HG02840 (cell line): ENCODE measurements around the gene NCS1.

Source experiments
- ATAC-seq: cut with Tn5 transposase; IDR thresholded peaks from one replicate; pipeline ENCODE4 v1.9.1; 2021; ENCODE audit warnings: mild to moderate bottlenecking, moderate library complexity, moderate number of reproducible peaks; ENCODE audit not compliant: unreplicated experiment, low FRiP score

NCS1 gene

DNA sequence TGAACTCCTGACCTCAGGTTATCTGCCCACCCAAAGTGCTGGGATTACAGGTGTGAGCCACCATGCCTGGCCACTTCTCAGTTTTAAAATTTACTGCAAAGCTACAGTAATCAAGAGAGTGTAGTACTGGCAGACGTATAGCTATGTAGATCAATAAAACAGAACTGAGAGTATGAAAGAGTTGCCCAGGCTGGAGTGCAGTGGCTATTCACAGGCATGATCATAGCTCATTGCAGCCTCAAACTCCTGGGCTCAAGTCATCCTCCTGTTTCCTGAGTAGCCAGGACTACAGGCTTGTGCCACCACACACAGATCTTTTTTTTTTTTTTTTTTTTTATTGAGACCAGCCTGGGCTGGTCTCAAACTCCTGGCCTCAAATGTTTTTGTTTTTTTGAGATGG is 26.5 kb upstream of the NCS1 start:
- no peak for ATAC-seq

DNA sequence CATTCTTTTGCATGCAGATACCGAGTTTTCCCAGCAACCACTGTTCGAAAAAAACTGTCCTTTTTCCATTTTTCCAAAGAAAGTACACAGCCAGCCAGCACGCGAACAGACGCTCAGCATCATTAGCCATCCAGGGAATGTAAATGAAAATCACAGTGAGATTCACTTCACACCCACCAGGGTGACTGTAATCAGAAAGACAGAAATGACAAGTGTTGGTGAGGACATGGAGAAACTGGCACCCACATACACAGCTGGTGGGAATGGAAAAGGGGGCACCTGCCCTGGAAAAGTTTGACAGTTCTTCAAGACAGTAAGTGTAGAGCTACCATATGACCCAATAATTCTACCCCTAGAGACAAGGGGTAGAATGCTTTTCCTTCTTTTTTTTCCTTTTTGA is 25.0 kb upstream of the NCS1 start:
- ATAC-seq = no peak

DNA sequence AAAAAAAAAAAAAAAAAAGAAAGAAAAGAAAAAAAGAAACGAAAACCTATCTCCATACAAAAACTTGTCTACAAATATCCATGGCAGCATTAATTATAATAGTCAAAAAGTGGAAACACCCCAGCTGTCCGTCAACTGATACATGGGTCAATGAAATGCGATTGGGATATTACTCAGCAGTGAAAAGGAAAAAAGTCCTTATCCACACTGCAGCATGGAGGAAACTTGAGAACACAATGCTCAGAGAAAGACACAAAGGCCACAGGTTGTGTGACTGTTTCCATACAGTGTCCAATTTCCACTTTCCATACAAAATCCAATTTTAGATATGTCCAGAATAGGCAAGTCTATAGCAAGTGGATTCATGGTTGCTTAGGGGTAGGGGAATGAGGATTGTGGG is 24.3 kb upstream of the NCS1 start:
- ATAC-seq = no peak

DNA sequence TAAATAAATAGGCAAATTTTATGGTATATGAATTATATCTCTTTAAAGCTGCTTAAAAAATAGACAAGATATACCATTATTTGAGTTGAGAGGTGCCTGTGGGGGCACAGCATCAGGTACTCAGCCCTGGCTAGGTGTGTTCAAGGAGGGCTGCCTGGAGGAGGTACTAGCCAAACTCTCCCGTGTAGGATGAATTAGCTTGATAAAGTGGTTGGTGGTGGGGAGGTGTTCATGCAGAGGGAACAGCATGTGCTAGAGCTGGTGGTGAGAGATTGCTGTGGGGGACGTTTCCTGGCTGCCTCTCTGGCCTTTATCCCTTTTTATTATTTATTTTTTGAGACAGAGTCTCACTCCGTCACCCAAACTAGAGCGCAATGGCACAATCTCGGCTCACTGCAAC is 23.2 kb upstream of the NCS1 start:
- ATAC-seq = no peak

DNA sequence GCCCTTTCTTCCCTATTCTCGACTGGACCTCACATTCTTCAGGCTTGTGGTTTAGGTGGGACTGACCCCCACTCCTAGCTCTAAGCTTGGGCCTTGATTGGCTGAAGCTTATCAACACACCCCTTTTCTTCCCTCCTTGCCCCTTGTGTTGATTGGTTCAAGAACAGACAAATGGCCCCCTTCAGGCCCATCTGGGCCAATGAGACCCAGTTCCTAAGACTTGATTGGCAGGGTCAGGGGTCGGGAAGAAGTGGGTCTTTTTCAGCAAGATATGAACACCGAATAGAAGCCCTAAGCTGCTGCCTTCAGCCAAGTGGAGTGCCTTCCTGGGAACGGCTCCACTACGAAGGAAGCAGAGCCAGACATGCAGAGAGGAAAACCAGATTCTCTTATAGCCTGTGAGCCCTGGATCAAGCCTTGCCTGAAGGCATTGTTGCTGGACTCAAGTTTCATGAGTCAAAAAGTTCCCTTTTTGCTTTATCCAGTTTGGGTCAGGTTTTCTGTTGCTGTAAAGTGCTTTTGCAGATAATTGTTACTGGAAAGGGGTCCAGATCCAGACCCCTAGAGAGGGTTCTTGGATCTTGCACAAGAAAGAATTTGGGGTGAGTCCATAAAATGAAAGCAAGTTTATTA is 22.4 kb upstream of the NCS1 start:
- ATAC-seq = no peak

DNA sequence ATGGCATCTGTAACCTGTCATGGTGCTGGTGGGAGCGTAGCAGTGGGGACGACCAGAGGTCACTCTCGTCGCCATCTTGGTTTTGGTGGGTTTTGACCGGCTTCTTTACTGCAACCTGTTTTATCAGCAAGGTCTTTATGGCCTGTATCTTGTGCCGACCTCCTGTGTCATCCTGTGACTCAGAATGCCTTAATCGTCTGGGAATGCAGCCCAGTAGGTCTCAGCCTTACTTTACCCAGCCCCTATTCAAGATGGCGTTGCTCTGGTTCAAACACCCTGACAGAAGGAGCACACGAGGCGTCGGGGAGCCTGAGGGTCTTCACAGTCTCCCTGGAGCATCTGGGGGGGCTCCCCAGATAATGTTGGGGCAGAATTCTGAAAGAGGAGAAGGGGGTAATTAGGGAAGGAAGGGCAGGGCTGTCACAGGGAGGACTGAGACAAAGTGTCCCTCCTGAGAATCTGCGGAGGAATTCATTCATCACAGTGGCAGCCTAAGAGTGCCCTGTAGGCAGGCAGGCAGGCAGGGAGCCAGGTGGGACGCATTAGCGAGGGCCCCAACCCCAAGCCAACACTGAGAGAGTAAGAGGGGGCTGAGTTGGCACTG is 21.3 kb upstream of the NCS1 start:
- ATAC-seq = no peak

DNA sequence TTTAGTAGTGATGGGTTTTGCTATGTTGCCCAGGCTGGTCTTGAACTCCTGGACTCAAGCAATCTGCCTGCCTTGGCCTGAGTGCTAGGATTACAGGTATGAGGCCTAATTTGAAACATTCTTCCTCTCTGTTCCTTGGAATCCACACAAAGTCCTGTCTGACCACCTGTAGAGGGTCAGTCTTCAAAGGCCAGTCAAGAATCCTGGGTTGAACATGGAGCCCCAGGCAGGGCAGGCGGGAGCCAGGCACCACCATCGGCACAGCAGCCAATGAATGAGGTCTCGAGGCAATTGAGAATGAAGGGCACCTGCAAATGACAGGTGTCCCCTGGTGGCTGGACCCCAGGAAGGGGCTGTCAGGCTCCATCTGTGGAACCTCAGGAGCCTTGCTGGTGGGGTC is 17.4 kb upstream of the NCS1 start:
- no peak for ATAC-seq

DNA sequence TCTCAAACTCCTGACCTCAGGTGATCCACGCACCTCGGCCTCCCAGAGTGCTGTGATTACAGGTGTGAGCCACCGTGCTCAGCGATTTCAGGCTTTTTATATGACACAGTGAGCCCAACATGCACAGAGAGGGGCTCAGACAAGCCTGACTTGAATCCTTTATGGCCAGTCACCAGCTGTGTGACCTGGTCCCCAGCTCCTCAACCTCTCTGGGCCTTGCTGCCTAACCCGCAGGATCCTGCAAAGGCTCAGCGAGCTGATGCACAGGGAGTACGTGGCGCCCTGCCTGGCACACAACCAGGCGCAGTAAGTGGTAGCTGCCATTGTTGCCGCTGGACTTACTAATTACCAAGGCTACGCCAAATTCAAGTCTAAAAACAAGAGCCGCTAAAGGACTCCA is 16.6 kb upstream of the NCS1 start:
- ATAC-seq = no peak

DNA sequence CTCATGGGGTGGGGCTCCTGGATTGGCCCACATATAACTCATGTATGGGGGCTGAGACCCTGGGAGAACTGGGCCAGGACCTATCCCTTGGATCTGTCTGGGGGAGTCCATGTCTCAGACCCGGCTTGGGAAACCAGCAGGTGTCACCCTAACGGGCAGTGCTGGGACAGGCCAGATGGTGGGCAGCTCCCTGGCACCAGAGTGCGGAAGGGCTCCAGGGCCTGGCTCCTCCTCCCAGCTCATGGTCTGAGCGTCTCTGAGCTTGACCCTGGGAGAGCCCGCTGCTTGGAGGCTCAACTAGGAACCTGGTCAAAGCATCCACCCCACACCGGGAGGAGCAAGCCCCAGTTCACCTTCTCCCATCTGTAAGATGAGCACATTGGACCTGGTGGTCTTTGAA is 15.5 kb upstream of the NCS1 start:
- ATAC-seq = no peak

DNA sequence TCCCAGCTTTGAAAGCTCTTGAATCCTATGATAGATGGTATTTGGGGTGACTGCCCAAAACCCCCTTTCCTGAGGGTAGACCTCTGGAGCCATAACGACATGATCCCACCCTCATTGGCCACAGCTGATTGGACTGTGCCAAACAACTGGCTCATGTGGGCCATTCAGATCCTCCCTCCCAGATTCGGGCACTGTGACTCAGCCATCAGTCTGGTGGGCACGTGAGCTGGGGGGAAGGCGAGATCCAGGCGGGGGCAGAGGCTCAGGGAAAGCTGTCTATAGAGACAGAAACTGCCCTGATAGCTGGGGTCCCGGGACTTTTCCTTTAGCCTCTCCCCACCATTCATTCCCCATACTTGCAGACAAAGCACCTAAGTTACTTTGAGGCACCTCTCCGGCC is 15.1 kb upstream of the NCS1 start:
- ATAC-seq = no peak

DNA sequence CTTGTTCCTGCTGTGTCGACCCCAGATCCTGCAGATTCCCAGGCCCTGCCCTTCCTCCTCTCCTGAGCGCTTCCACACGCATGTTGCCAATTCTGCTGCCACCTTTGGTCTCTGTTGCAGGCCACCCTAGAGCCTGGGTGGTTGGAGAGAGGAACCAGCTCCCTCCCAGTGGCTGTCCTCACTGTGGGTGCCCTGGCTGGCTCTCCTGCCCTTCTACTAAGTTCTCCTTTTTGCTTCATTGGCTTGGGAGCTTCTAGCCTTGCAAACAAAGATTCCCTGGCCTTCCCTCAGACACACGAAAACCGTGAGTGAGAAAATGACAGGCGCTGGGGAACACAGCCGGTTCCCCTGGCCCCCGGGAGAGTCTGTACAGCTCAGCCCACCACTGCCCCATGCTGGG is 14.2 kb upstream of the NCS1 start:
- ATAC-seq = no peak

DNA sequence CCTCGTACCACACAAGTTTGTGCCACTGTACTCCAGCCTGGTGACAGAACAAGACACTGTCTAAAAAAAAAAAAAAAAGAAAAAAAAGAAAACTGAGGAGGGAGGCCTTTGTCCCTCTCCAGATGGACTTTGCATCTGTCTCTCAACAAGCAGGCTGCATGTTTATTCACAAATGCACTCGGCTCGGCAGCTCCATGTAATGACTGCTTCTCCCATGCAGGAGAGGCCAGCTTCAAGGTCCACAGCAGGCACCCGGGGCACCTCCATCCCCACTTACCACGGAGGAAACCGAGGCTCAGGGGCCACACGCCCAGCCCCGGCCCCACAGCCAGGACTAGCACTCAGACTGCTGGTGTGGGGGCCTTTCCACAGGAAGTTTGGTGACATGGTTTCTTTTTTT is 13.1 kb upstream of the NCS1 start:
- ATAC-seq = no peak

DNA sequence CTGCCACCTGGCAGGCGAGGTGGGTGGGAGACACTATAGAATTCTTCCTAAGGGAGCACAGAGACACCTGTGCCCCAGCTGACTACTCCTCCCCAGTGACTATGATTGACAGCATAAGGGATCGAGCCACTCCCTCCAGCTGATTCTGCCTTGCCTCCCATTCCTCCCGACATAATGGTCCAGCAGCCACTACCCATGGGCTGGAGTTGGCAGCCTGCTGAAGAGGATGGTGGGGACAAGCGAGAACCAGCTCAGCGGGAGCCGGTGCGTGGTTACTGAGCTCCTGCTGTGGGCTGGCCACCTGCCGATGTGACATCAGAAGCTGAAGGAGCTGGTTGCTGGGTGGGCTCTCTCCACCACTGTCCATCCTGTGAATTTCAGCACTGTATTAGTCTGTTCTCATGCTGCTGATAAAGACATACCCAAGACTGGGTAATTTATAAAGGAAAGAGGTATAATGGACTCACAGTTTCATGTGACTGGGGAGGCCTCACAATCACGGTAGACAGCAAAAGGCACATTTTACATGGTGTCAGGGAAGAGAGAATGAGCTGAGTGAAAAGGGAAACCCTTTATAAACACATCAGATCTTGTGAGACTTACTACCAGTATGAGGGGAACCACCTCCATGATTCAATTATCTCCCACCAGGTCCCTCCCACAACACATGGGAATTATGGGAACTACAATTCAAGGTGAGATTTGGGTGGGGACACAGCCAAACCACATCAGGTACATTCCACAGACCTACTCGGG is 12.1 kb upstream of the NCS1 start:
- ATAC-seq = no peak

DNA sequence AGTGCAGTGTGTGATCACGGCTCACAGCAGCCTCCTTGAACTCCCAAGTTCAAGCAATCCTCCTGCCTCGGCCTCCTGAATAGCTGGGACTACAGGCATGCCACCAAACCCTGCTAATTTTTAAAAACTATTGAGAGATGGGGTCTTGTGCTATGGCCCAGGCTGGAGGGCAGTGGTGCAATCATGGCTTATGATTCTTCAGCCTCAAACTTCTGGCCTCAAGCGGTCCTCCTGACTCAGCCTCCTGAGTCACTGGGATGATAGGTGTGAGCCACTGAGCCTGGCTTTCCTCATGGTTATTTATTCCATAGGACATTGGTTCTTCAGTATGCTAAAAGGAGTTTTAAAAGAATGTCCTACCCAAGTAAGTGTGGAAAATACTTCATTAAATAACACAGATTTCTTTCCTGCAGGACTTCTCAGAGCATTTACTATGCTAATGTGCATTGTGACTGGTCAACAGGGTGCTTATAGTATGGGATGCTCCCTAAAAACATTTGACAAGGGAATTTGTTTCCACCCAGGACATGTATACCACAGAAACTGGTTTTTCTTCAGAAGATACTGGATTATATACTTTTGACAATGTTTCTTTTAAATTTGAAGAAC is 11.2 kb upstream of the NCS1 start:
- ATAC-seq = no peak

DNA sequence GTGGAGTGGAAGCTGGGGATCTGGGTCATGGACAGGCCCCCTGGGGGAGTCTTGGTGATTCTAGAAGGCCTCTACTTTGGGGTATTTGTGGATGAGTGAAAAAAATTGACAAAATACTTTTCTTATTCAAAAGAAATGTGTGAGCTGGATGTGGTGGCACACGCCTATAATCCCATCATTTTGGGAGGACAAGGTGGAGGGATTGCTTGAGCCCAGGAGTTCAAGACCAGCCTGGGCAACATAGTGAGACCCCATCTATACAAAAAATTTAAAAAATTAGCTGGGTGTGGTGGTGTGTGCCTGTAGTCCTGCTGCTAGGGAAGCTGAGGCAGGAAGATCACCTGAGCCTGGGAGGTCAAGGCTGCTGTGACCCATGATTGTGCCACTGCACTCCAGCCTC is 6.6 kb upstream of the NCS1 start:
- no peak for ATAC-seq

DNA sequence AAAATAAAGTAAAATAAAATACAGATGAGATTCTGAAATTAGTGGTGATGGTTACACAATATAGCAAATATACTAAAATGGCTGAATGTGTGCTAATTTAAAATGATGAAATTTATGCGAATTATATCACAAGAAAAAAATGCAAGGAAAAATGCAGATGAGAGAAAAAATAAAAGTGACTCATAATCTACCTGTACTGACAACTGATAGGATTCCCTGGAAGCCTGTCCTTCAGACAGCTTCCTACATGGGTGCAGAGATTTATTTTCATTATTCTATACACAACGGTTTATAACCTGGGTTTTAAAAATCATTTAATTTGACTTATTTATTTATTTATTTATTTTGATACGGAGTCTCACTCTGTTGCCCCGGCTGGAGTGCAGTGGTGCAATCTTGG is 5.8 kb upstream of the NCS1 start:
- no peak for ATAC-seq

DNA sequence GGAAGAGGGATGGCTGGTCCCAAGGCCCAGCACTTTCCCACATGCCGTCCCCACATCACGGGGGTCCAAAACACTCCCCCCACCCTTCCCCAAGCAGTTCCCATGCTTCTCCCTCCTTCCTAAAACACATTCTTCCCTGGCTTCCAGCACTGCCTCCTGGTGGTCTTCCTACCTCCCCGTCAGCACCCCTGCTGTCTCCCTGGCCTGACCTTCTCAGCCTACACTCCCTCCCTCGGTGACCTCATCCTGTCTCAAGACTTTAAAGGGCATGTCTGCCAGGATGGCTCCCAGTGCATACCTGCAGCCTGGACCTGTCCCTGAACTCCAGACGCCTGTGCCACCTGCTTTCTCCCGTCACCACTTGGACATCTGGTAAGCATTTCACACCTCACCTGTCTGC is 4.3 kb upstream of the NCS1 start:
- no peak for ATAC-seq

DNA sequence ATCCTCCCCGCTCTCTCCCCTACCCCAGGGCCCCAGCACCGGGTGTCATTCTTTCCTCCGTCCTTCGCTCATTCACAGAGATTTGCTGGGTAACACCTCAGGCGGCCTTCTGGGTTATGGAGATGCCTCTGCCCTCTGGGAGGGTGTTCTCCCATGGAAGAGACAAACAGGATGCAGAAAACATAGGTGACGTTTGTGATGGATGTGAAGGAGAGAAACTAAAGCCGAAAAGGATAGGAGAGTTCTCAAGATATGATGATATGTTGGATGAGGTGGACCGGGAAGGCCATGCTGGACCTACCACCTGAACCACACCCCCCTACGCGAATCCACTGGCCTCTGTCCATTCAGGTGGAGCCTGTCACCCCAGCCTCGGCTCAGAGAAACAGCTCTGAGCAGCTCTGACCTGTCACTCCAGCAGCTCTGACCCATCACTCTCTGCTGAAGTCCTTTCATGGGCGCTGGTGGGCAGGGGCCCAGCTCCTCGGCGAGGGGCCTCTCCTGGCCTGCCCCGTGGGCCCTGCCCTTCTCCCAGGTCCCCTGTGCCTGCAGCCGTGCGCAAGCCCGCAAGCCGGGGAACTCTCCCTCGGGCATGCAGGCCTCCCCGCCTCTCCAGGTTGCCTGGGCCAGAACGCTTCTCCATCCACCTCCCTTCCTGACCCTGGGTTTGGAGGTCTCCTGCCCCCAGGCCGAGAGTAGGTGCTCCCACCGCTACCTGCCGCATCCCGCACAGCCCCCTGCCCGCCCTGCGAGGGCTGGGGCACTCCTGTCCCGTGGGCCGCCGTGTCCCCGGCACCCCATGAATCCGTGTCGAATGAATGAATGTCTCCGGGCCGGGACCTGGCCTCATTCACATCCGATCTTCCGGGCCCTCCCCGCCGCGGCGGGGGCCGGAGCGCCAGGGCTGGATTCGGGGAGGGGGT is 717 bp upstream of the NCS1 start:
- ATAC-seq = no peak

DNA sequence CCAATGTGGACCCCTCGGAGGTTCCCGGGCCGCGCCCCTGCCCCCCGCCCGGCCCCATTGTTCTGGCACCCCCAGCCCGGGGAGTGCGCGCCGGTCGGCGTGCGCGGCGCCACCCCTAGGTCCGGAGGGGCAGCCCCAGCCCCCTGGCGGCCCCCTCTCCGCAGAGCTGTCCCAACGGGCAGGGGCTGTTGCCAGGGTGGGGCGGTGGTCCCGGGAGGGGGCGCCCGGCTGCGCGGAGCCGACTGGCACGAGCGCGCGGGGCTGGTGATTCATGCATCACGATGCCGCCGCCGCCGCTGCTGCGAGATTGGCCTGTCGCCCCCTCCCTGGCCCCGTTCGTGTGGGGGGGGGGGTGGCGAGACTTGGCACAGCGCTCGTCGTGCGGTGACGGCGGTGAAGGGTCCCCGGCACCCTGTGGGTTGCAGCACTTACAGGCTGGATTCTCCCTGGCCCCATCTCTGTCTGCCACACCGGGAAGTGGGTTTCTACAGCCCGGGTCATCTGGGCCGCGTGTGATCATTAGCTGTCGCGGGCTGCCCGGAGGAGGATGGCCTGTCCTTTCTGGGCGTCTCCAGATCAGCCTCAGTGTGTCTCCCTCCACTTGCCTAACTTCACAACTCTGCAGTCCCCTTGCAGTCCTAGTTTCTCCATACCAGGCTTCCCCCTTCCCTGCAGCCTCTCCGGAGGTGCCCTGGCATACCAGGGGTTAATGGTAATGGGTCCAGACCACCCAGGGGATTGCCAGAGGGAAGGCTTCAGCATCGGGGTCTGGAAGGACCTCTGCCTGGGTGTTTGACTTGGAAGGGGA is 858 bp downstream of the NCS1 start:
- no peak for ATAC-seq

DNA sequence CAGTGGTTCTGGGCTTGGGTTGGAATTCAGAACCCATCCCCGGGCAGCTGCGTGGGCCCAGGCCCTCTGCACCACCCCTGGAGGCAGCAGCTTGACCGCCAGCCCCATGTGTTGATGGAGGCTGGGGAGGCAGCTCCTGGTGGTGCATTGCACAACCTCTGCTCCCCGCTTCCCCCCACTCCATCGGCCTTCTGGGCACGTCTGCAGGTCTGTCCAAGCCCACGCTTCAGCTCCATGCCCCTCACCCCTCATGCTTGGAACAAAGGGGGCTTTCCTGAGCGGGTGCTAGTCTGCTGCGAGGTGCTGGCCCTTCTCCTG is 1.4 kb downstream of the NCS1 start:
- ATAC-seq = no peak
